ENCODE data around the gene FAM83C.

- TF ChIP-seq CTCF (IDR thresholded peaks at IDR 0.05): no peak
- TF ChIP-seq POLR2A (IDR thresholded peaks at IDR 0.05): no peak
Measured at GRCh38 chr20:35311822-35312221, 19.6 kb upstream of the FAM83C start.
